Fibroblast of lung (primary cell): ENCODE data around the gene FBXW11.

Experiments used
- EZH2 ChIP-seq: IDR thresholded peaks from 2 replicates; pipeline ENCODE4 v1.5.1; 2012; ENCODE audit warnings: low read length, control low read depth, mild to moderate bottlenecking; ENCODE audit errors: missing control alignments
- TF ChIP-seq, protein P1 (sequence below), 2 donors: IDR thresholded peaks in 1 of 2; conservative IDR thresholded peaks in 1 of 2; 1 replicate in 1 of 2; 2 replicates in 1 of 2; pipeline ENCODE4 v1.5.1; 2011 to 2012; ENCODE audit warnings: low read length in 2 of 2, control low read depth in 1 of 2, inconsistent platforms in 1 of 2, low read depth in 1 of 2, mild to moderate bottlenecking in 1 of 2

GRCh38 chr5:172046593-172046992 lies 40.2 kb upstream of the FBXW11 start:
- TF ChIP-seq, protein P1, sequence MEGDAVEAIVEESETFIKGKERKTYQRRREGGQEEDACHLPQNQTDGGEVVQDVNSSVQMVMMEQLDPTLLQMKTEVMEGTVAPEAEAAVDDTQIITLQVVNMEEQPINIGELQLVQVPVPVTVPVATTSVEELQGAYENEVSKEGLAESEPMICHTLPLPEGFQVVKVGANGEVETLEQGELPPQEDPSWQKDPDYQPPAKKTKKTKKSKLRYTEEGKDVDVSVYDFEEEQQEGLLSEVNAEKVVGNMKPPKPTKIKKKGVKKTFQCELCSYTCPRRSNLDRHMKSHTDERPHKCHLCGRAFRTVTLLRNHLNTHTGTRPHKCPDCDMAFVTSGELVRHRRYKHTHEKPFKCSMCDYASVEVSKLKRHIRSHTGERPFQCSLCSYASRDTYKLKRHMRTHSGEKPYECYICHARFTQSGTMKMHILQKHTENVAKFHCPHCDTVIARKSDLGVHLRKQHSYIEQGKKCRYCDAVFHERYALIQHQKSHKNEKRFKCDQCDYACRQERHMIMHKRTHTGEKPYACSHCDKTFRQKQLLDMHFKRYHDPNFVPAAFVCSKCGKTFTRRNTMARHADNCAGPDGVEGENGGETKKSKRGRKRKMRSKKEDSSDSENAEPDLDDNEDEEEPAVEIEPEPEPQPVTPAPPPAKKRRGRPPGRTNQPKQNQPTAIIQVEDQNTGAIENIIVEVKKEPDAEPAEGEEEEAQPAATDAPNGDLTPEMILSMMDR (conservative IDR thresholded peaks at IDR 0.05 in 1 of 2, IDR thresholded peaks at IDR 0.05 in 1 of 2; ENCODE audit: low read depth in 1 of 2, low read length in 2 of 2), result no peak
- no peak for TF ChIP-seq EZH2
